Measurements from ENCODE around the gene SIRPD. TPM values are rescaled to one million over a fixed set of nuclear protein-coding genes. Genes with fewer than 3 reads are reported as not detected.

SIRPD gene
- polyA plus RNA-seq, 1 donor (not counting 4 experiments of a cell fraction or from before 2014, with no cell fraction given), result not detected

GRCh38 chr20:1491281-1491840 is 66.1 kb downstream of the SIRPD start, which contains the start of gene SIRPB2:
SIRPB2 (minus strand) TSS chr20:1491420; CDS start chr20:1491359, 61 bp downstream.
- Histone ChIP-seq H3K79me2 (ENCODE audit: control insufficient read depth, insufficient read depth, low read length) (no peaks in the 10 kb centered on the region), H4K20me1 (ENCODE audit: control insufficient read depth, extremely low read depth, insufficient read depth, low read length) (no peaks in the 10 kb centered on the region), H3K4me2 (ENCODE audit: control insufficient read depth, extremely low read depth, insufficient read depth, low read depth, low read length) (peak within 1 kb of the TSS; percentile 8), H3K9me1 (ENCODE audit: control insufficient read depth, extremely low read depth, insufficient read depth, low read length) (no peaks in the 10 kb centered on the region), H3K4me1 (ENCODE audit: control insufficient read depth, extremely low read depth, insufficient read depth, low read length) (peaks cover 24% of the 10 kb centered on the region), H3K9ac (ENCODE audit: control insufficient read depth, extremely low read depth, insufficient read depth, low read length) (no peak within 1 kb of the TSS), H2AFZ (ENCODE audit: control insufficient read depth, low read length) (no peak within 1 kb of the TSS), H3K27ac (ENCODE audit: control insufficient read depth, insufficient read depth, low read length) (peak within 1 kb of the TSS; percentile 86), H3K36me3 (ENCODE audit: control insufficient read depth in 2 of 2, extremely low read depth in 1 of 2, insufficient read depth in 2 of 2, low read length in 2 of 2) (no peaks in the 10 kb centered on the region), H3K4me3 (ENCODE audit: control insufficient read depth in 2 of 3, extremely low read depth in 1 of 3, insufficient read depth in 2 of 3, low read depth in 1 of 3, low read length in 3 of 3) (no peak within 1 kb of the TSS), H3K27me3 (ENCODE audit: control insufficient read depth, extremely low read depth, insufficient read depth, low read length) (no peaks in the 10 kb centered on the region), H3K9me3 (ENCODE audit: control insufficient read depth, low read depth, low read length) (no peaks in the 10 kb centered on the region)
- dilution Hi-C loops (cut with MboI; ENCODE audit: extremely low pct_ligation_motif_present, low sequenced_read_pairs), result no loop called here
- FAIRE-seq, result no peak
- TF ChIP-seq CTCF (optimal IDR thresholded peaks at IDR 0.05 in 1 of 3, IDR thresholded peaks at IDR 0.05 in 1 of 3, conservative IDR thresholded peaks at IDR 0.05 in 1 of 3; ENCODE audit: extremely low read depth in 1 of 3, insufficient read depth in 2 of 3, low read length in 3 of 3) (no peak), EZH2 (IDR thresholded peaks at IDR 0.05; ENCODE audit: low read length) (no peak)
- DNase-seq (ENCODE audit: low read depth, low spot score), result no peak

- H3K4me3 ChIP-seq (ENCODE audit: control insufficient read depth in 2 of 3, extremely low read depth in 1 of 3, insufficient read depth in 2 of 3, low read depth in 1 of 3, low read length in 3 of 3), result no peak overlapping the region
- no peaks in the 10 kb centered on the region for H3K9me3 ChIP-seq (ENCODE audit: control insufficient read depth, low read depth, low read length)
- dilution Hi-C loops (cut with MboI; ENCODE audit: extremely low pct_ligation_motif_present, low sequenced_read_pairs), result no loop called here
These were observed 66.8 kb downstream of the SIRPD start for GRCh38 chr20:1490643-1491195.

More at GRCh38 chr20:1490643-1491195, 66.8 kb downstream of the SIRPD start:
- Histone ChIP-seq H3K9me1 (ENCODE audit: control insufficient read depth, extremely low read depth, insufficient read depth, low read length) (no peaks in the 10 kb centered on the region), H3K4me2 (ENCODE audit: control insufficient read depth, extremely low read depth, insufficient read depth, low read depth, low read length) (no peak overlapping the region), H3K36me3 (ENCODE audit: control insufficient read depth in 2 of 2, extremely low read depth in 1 of 2, insufficient read depth in 2 of 2, low read length in 2 of 2) (no peaks in the 10 kb centered on the region), H3K9ac (ENCODE audit: control insufficient read depth, extremely low read depth, insufficient read depth, low read length) (no peak overlapping the region), H3K79me2 (ENCODE audit: control insufficient read depth, insufficient read depth, low read length) (no peaks in the 10 kb centered on the region), H3K27ac (ENCODE audit: control insufficient read depth, insufficient read depth, low read length) (peak overlapping the region; percentile 86), H2AFZ (ENCODE audit: control insufficient read depth, low read length) (no peak overlapping the region), H4K20me1 (ENCODE audit: control insufficient read depth, extremely low read depth, insufficient read depth, low read length) (no peaks in the 10 kb centered on the region), H3K27me3 (ENCODE audit: control insufficient read depth, extremely low read depth, insufficient read depth, low read length) (no peaks in the 10 kb centered on the region), H3K4me1 (ENCODE audit: control insufficient read depth, extremely low read depth, insufficient read depth, low read length) (peaks cover 24% of the 10 kb centered on the region)
- no peak for DNase-seq (ENCODE audit: low read depth, low spot score)
- FAIRE-seq, result peak; percentile 57
- no peak for TF ChIP-seq CTCF (optimal IDR thresholded peaks at IDR 0.05 in 1 of 3, IDR thresholded peaks at IDR 0.05 in 1 of 3, conservative IDR thresholded peaks at IDR 0.05 in 1 of 3; ENCODE audit: extremely low read depth in 1 of 3, insufficient read depth in 2 of 3, low read length in 3 of 3)
- no peak for TF ChIP-seq EZH2 (IDR thresholded peaks at IDR 0.05; ENCODE audit: low read length)
